NCI-H2196 (cell line): Measurements from ENCODE around the gene MTARC2.

Experiments used
- DNase-seq: peaks from one replicate; lab custom pipeline; 2025; ENCODE audit not compliant: unreplicated experiment; lab: John Stamatoyannopoulos, UW

MTARC2 gene

DNA sequence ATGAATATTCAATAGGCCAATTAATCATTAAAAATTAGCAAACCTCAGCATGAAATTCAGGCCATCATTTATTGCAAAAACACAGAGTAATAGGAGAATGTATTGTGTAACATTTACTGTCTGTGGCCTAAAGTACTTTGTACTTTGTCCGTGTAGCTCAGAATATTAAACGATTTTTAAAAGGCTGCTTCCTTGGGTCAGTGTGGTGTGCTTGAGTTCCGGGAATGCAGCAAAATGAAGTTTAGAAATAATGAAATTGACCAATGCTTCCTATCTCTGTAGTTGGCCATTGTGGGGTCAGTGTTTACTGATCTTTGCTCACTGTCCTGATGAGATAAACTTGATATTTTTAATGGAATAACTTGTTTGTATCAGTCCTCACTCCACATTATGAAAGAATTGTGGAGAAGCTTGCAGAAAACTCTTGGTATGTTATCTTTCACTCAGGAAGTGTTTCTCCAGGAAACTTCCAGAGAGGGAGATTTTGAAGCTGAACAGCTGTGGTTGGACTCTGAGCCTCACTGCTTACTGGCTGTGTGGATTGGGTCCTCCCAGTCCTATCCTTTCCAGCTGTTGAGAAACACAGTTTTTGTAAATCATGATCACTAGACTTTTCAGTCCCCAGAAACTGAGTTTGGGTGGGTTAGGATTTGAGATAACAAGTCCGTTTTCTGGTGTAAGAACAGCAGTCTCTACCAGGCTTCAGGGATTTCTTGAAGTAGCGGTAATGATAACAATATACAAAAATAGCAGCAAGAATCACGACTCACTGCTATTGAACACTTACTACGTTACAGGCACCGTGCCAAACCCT is 19.4 kb downstream of the MTARC2 start:
- DNase-seq = no peak

DNA sequence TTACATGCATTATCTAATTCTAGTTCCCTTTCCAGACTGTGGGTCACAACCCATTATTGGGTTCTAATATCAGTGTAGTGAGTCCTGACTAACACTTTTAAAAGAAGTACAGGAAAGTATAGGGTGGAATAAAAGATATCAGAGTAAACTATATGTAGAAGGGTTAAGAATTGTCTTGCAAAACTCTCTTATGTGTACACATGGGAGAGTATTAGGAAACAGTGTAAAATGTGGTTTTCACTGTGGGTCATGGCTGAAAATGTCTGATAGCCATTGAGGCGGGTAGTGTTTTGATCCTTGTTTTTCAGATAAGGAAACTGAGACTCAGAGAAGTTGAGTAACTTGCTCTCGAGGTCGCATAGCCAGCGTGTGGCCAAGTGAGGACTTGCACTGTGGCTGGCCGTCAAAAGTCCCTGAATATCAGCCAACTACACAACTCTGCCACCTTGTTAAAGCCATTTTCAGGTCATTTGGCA is 20.0 kb downstream of the MTARC2 start:
- no peak for DNase-seq

DNA sequence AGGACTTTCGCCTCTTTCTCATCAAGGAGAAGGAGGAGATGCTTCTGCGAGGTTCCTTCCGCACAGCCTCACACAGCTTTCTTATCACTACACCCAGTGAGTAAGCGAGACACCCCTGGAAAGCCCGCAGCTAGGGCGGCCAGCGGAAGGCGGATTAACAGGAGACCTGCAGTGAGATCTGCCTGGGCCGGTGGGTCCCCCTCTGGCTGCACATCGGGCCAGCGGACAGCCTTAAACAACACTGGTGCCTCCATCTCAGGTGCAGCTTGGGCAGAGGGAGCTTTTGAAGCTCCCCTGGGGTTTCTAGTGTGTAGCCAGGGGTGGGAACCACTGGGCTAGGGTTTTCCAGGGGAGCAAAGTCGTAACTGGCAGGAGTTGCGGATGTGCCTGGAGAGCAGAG is 21.1 kb downstream of the MTARC2 start:
- no peak for DNase-seq

DNA sequence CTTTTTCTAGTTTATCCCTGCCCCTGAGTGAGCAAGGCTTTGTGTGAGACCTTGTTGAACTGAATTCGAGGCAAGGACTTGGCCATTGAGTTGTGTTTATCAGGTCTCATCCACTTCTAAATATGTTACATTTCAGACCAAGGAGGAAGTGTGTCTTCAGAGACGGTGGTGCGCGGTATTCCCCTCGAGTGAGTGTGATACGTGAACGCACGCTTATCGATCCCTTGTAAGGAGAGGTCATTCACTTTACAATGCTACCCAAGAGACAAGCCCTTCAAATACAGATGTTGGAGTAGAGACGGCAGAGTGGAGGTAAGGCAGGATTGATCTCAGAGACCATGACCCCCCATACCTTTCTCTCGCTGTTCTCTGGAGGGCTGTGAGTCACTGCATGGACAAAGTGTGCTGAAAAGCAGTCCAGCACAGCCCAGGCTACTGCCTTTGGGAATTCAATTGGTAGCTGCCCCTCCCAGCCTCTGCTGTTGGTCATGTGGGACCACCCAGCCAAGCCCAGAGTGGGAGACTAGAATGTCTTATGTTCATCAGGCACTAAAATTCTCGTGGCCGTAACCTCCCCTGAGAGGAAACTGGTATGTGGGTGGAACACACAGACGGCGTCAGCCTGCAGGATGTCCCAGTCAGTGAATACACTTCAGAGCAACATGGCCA is 22.3 kb downstream of the MTARC2 start:
- no peak for DNase-seq

DNA sequence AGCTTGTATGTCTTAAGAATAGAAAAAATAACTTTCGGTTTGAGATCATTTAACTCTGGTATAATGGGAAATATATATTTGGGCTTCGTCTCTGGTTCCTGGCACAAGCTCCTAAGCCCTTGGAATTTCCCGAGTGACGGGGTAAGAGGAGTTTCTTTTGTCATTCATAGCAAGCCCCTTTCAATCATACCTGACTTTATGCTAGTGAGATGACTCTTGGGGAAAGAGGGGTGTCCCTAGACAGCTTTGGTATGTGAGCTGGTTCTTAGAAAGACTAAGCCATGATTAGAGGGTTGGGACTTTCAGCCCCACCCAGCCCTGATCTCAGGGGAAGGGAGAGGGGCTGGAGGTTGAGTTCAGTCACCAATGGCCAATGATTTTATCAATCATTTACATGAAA is 24.7 kb downstream of the MTARC2 start:
- DNase-seq = no peak

DNA sequence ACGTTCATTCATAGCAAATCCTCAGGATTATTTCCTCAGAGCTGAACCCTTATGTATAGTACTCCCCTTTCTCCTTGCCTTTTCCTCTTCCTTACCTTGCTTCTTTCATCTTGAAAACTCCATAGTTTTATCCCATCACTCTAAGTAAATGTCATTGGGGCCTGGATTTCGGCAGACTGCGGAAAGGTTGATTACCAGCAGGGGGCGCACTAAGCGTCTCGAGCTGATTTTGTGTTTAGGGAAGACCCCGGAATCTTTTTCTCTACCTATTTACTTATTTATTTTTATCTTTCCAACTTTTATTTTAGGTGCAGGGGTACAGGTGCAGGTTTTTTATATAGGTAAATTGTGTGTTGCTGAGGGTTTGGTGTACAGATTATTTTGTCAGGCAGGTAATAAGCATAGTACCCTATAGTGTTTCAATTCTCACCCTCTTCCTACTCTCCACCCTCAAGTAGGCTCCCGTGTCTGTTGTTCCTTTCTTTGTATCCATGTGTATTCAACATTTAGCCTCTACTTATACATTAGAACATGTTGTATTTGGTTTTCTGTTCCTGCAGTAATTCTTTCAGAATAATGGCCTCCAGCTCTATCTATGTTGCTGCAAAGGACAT is 27.2 kb downstream of the MTARC2 start:
- no peak for DNase-seq

DNA sequence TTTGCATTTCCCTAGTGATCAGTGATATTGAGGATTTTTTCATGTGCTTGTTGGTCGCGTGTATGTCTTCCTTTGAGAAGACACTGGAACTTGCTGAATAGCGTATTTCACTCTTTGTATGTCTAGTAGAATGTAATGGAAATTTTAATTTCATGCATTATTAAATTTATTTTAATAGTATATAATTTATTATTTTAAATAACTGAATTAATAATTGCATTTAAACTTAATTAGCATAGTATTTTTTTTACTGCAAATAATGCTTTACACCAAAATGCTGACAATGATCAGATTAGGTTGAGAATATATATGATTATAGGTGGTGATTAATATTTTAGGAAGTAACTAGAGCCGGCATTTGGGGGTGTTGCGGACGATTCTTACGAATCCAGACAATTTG is 28.1 kb downstream of the MTARC2 start:
- DNase-seq = no peak

DNA sequence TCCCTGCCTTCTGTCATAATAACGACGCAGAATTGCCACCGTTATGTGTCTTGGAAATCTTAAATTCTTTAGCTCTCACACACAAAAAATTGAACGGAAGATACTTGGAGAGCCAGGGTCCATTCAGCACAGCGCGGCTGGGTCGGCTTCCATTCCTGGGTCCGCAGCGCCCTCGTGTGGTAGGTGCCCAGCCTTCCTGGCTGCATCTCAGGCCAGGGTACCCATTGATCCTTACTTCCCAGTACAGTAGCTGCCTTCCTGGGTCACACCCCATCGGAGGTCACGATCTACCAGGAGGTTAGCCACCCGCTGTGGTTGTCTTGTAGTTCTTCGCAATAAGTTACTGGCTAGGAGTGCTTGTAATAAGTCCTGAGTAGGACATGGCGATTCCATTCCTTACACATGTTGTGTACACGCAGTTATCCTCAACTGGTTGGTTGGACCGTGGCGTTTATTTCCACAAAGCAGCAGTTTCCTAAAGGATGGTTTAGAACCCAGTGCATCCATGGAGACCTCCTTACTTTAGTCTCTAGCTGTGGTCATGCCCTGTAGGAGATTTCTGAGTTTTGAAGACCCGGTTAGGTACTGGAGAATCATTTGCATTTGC is 28.7 kb downstream of the MTARC2 start:
- DNase-seq = peak; percentile 89

DNA sequence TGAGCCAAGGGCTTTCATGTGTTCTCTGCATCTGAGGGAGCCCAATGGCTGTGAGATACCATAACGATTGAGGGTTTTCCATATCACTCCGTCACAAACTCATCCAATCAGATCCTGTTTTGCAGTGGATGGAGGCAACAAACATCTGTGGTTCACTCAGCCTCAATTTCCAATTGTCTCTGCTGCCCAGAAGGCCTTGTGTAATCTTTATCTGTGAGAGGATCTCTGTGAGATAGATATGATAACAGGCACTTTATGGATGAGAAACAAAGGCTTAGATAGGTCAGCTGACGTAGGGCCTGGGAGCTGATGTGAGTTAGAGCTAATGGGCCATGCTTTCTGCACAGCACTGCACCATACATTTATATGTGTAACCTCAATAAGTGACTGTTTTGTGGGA is 35.3 kb downstream of the MTARC2 start:
- no peak for DNase-seq

DNA sequence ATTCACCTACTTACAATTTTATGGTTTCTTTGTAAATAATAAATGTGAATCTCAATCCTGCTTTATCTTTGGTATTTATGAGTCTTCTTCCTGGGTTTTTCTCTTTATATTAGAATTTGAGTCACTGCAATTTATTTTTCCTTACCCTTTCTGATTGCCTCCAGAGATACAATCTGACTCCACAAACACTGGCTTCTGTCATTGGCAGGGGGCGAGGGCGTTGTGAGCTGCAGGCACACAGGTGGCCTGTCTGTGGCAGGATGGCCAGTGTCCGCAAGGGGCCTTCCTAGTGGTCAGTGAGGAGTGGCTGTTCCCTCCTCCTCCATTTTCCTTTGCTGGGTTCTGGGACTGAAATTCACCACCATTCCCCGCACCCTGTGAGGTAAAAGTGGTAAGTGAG is 36.6 kb downstream of the MTARC2 start:
- DNase-seq = no peak

DNA sequence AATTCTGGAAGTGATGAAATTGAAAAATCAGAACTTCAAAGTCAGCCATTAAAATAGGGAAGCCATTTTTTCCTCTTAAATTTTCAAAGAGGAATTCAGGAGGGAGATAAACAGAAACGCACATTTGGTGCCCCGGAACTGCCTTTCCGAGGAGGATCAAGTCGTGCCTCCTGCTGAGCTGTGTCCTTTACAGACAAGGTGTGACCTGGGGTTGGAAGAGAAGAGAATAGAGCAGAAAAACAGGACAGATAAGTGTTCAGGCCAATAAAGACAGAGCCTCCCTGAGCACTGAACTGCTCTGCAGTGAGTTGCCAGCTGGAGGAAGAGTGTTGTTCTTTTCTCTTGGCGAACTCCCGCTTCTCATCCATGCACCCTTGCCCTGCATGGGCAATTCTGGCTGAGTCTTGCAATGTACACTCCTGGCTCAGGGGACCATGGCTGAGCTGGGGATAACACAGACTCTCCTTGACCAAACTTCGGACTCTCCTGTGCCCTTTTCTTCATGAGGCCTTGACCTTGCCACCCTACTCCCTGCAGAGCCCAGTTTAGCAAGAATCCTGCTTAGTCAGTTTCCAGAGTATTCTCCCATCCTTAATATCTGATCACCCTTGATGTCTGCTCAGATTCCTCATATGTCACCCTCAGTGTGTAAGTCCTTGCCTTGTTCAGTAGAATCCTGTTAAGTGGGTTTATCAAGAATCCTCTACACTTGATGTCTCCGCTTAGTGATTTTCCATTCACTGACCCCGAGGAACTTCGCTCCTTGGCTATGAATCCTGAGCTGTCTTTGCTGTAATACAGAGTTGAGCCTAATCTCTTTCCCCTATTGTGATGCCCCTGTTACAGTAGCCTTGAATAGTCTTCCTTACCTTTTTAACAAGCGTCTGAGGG is 37.3 kb downstream of the MTARC2 start:
- no peak for DNase-seq

DNA sequence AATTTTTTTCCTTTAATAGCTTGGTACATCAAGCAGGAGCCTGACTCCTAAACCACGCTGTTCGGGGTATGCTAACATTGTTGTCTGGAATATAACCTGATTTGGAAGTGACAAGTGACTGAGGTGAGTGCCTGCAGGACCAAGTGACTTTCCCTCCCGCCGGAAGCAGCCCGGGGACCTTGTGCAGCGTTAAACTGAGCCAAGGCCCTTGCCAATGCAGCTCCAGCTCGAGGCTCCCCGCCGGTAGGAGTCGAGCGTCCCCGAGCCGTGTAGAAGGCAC is 37.9 kb downstream of the MTARC2 start:
- peak; percentile 61 for DNase-seq

DNA sequence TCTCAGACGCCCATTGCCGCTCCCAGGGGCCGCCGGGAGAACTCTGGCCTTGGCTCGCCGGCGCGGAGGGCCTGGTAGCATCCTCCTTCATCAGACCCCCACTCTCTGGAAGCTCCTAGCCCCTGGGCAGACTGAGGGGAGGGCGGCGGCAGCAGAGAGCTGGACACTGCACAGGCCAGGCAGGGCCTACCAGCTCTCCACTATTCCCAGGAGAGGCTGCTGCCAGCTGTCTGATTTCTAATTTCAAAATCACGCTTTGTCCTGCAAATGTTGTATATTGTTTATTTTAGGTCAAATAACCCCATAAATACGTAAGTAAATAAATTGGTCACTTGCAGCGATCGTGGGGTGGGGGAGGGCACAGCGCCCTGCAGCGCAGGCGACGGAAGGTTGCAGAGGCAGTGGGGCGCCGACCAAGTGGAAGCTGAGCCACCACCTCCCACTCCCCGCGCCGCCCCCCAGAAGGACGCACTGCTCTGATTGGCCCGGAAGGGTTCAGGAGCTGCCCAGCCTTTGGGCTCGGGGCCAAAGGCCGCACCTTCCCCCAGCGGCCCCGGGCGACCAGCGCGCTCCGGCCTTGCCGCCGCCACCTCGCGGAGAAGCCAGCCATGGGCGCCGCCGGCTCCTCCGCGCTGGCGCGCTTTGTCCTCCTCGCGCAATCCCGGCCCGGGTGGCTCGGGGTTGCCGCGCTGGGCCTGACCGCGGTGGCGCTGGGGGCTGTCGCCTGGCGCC is 38.4 kb downstream of the MTARC2 start, which contains the start of gene MTARC1:
TSS of gene MTARC1 (plus strand) at position 577 of the 732 bp plus-strand sequence. CDS start at position 609, 32 bp downstream.
- DNase-seq = peak; percentile 87

DNA sequence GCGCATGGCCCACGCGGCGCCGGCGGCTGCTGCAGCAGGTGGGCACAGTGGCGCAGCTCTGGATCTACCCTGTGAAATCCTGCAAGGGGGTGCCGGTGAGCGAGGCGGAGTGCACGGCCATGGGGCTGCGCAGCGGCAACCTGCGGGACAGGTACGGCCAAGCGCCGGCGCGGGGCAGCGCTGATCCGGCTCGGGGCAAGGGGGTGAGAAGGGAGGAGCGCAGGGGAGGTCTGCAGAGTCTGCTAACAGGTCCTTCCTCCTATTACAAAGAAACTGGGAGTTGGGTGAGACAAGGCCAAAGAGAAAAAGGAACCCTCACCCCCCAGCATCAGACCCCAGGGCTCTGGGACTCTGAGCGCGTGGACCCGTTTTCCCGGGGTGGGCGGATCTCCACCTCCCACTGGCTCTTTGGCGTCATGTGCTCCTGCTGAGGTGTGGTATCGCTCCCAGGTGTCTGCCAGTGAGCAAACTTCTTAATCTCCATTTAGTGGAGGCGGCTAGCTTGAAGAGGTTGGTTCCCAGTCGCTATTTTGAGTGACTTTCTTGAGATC is 39.0 kb downstream of the MTARC2 start:
- DNase-seq = peak; percentile 64

DNA sequence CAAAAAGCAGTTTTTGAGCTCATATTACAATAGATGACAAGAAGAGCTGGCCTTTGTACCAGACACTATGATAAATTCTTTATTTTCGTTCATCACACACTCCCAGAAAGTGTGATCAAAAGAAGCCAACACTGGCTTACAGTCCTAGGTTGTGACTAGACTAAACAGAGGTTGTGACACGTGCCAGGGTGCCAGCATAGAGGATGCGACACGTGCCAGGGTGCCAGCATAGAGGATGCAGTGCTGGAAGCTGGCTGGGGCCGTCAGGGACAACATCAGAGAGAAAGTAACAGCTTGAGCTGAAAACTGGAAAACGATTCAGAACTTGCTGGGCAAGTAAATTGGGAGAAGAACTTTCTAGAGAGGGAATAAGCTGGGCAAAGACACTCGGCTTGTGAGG is 40.8 kb downstream of the MTARC2 start:
- no peak for DNase-seq

DNA sequence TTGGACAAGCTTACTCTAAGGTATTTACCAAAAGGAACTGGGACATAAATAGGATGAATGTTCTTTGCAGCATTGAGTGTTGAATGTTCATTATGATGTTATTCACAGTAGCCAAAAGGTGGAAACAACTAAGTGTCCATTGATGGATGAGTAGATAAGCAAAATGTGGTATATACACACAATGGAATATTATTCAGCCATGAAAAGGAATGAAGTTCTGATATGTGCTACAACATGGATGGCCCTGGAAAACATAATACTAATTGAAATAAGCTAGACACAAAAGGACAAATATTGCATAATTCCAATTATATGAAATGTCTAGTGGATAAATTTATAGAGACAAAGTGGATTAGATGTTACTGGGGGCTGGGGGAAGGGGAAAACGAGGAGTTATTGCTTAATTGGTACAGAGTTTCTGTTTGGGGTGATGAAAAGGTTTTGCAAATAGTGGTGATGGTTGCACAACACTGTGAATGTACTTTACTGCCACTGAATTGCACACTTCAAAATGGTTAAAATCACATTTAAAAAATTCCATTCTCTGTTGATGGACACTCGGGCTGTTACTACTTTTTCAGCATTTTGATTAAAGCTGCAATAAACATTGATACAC is 41.5 kb downstream of the MTARC2 start:
- DNase-seq = no peak

DNA sequence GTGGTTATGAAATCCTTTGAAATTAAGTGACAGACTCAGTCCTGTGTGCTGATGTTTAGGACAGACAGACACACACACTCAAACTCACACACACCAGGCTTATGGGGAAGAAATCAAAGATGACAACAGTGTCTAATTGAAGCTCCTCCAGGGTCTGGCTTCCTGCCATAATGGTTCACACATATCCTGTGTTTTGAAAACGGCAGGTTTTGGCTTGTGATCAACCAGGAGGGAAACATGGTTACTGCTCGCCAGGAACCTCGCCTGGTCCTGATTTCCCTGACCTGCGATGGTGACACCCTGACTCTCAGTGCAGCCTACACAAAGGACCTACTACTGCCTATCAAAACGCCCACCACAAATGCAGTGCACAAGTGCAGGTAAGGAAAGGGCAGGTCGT is 43.2 kb downstream of the MTARC2 start:
- DNase-seq = peak; percentile 73

DNA sequence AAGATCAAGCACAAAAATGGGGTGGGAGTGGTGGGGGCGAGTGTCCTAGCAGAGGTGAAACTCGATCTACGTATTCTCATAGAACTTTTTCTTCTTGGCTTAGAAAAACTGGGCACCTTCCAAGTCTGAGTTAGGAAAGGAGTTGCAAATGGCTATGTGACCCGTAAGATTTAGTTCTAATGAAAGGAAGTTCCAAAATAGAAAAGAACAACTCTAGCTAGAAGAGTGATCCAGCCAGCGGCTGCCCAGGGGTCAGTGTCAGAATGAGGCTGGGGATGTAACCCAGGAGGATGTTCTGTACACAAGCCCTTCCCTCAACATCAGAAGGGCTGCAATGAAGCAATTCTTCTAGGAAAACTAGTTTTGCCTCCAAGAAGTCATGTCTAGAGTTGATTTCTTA is 43.8 kb downstream of the MTARC2 start:
- no peak for DNase-seq

DNA sequence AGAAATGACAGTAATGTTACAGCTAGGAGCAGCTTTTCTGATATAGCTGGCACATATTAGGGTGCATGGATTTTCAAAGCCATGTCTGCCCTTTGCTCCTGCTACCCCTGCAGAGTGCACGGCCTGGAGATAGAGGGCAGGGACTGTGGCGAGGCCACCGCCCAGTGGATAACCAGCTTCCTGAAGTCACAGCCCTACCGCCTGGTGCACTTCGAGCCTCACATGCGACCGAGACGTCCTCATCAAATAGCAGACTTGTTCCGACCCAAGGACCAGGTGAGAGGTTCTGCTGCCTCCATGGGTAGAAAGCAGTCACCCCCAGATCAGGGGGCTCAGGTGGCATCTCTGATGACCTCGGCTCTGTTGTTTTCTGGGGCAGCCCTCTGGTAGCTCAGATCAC is 48.4 kb downstream of the MTARC2 start:
- no peak for DNase-seq
